Rectal smooth muscle tissue (tissue), 1 donor: Measurements from ENCODE around the gene CTXND1.
"Not testable (repeated sequence)": the region's sequence is repeated elsewhere in the genome, so short reads cannot be mapped to it uniquely, and the experiment has no call there.

Experiments used
- H3K27ac ChIP-seq: one replicate; pipeline ENCODE4 v1.7.0; 2013; ENCODE audit warnings: low read depth, low read length, inconsistent platforms
- H3K27me3 ChIP-seq: one replicate; pipeline ENCODE4 v1.7.0; 2013; ENCODE audit warnings: low read length; ENCODE audit not compliant: control insufficient read depth, insufficient read depth
- H3K36me3 ChIP-seq: one replicate; pipeline ENCODE4 v1.7.0; 2013; ENCODE audit warnings: low read length; ENCODE audit not compliant: control insufficient read depth, insufficient read depth
- H3K4me1 ChIP-seq: one replicate; pipeline ENCODE4 v1.7.0; 2013; ENCODE audit warnings: low read length; ENCODE audit not compliant: control insufficient read depth, insufficient read depth
- H3K4me3 ChIP-seq: one replicate; pipeline ENCODE4 v1.7.0; 2013; ENCODE audit warnings: low read length
- H3K9ac ChIP-seq: one replicate; pipeline ENCODE4 v1.7.0; 2013; ENCODE audit warnings: low read length

Gene CTXND1

GRCh38 chr15:80252121-80252518, at the start of gene CTXND1:
Gene CTXND1, minus strand, starts transcription at chr15:80252213. Its CDS starts 50,264 bp downstream, at chr15:80201949.
- Histone ChIP-seq H3K36me3 (no peaks in the 10 kb centered on the region), H3K27ac (no peak within 1 kb of the TSS), H3K4me3 (peak within 1 kb of the TSS; percentile 43), H3K27me3 (peaks cover 16% of the 10 kb centered on the region), H3K4me1 (no peaks in the 10 kb centered on the region), H3K9ac (no peak within 1 kb of the TSS)

GRCh38 chr15:80301472-80301871, 49.5 kb upstream of the CTXND1 start:
- Histone ChIP-seq H3K9ac (no peak overlapping the region), H3K36me3 (no peaks in the 10 kb centered on the region), H3K4me1 (no peaks in the 10 kb centered on the region), H3K27me3 (no peaks in the 10 kb centered on the region), H3K27ac (no peak overlapping the region), H3K4me3 (no peak overlapping the region)

- H3K27me3 ChIP-seq, H3K27ac ChIP-seq, H3K9ac ChIP-seq, H3K4me3 ChIP-seq, H3K4me1 ChIP-seq, H3K36me3 ChIP-seq: not testable (repeated sequence)
Measured at GRCh38 chr15:80295777-80296176, 43.8 kb upstream of the CTXND1 start.

- no peaks in the 10 kb centered on the region for H3K4me1 ChIP-seq
- H3K27ac ChIP-seq: no peak overlapping the region
Measured at GRCh38 chr15:80292079-80292478, 40.1 kb upstream of the CTXND1 start.

GRCh38 chr15:80290891-80291290, 38.9 kb upstream of the CTXND1 start:
- not testable (repeated sequence) for H3K4me3 ChIP-seq, H3K27ac ChIP-seq, H3K27me3 ChIP-seq, H3K9ac ChIP-seq, H3K36me3 ChIP-seq, H3K4me1 ChIP-seq

More at GRCh38 chr15:80292079-80292478, 40.1 kb upstream of the CTXND1 start:
- no peak overlapping the region for H3K9ac ChIP-seq
- no peak overlapping the region for H3K4me3 ChIP-seq
- H3K27me3 ChIP-seq: no peaks in the 10 kb centered on the region
- H3K36me3 ChIP-seq: no peaks in the 10 kb centered on the region

- Histone ChIP-seq H3K36me3 (no peaks in the 10 kb centered on the region), H3K9ac (no peak overlapping the region), H3K27me3 (no peaks in the 10 kb centered on the region), H3K4me1 (no peaks in the 10 kb centered on the region), H3K27ac (no peak overlapping the region), H3K4me3 (no peak overlapping the region)
Measured at GRCh38 chr15:80289528-80290495, 37.8 kb upstream of the CTXND1 start.

GRCh38 chr15:80288131-80288530, 36.1 kb upstream of the CTXND1 start:
- Histone ChIP-seq H3K36me3 (no peaks in the 10 kb centered on the region), H3K4me1 (no peaks in the 10 kb centered on the region), H3K27me3 (no peaks in the 10 kb centered on the region), H3K27ac (no peak overlapping the region), H3K9ac (no peak overlapping the region), H3K4me3 (no peak overlapping the region)

- no peaks in the 10 kb centered on the region for H3K36me3 ChIP-seq
- no peaks in the 10 kb centered on the region for H3K4me1 ChIP-seq
- H3K27ac ChIP-seq: no peak overlapping the region
- no peaks in the 10 kb centered on the region for H3K27me3 ChIP-seq
- H3K9ac ChIP-seq: no peak overlapping the region
- no peak overlapping the region for H3K4me3 ChIP-seq
Measured at GRCh38 chr15:80286055-80286454, 34.0 kb upstream of the CTXND1 start.

- H3K36me3 ChIP-seq: no peaks in the 10 kb centered on the region
- no peak overlapping the region for H3K9ac ChIP-seq
- no peak overlapping the region for H3K27ac ChIP-seq
- H3K4me3 ChIP-seq: no peak overlapping the region
- no peaks in the 10 kb centered on the region for H3K4me1 ChIP-seq
- H3K27me3 ChIP-seq: no peaks in the 10 kb centered on the region
Measured at GRCh38 chr15:80285379-80285778, 33.4 kb upstream of the CTXND1 start.

- Histone ChIP-seq H3K4me3 (no peak overlapping the region), H3K9ac (no peak overlapping the region), H3K27ac (no peak overlapping the region), H3K36me3 (no peaks in the 10 kb centered on the region), H3K27me3 (no peaks in the 10 kb centered on the region), H3K4me1 (no peaks in the 10 kb centered on the region)
Measured at GRCh38 chr15:80283531-80283930, 31.5 kb upstream of the CTXND1 start.

GRCh38 chr15:80277147-80277546, 25.1 kb upstream of the CTXND1 start:
- Histone ChIP-seq H3K27me3 (no peaks in the 10 kb centered on the region), H3K9ac (no peak overlapping the region), H3K27ac (no peak overlapping the region), H3K4me3 (no peak overlapping the region), H3K4me1 (no peaks in the 10 kb centered on the region), H3K36me3 (no peaks in the 10 kb centered on the region)

GRCh38 chr15:80275961-80276360, 23.9 kb upstream of the CTXND1 start:
- Histone ChIP-seq H3K27ac (no peak overlapping the region), H3K4me3 (no peak overlapping the region), H3K9ac (no peak overlapping the region), H3K36me3 (no peaks in the 10 kb centered on the region), H3K27me3 (no peaks in the 10 kb centered on the region), H3K4me1 (no peaks in the 10 kb centered on the region)

- Histone ChIP-seq H3K27me3 (no peaks in the 10 kb centered on the region), H3K4me1 (no peaks in the 10 kb centered on the region), H3K27ac (no peak overlapping the region), H3K9ac (no peak overlapping the region), H3K4me3 (no peak overlapping the region), H3K36me3 (no peaks in the 10 kb centered on the region)
Measured at GRCh38 chr15:80274996-80275395, 23.0 kb upstream of the CTXND1 start.
